EH (cell line): ENCODE results near the gene CYP2R1.
"Not testable (repeated sequence)": the region's sequence is repeated elsewhere in the genome, so short reads cannot be mapped to it uniquely, and the experiment has no call there.

ENCODE experiments used
- DNase-seq: peaks from one replicate; pipeline ENCODE4 v3.0.0-alpha.2; 2015; ENCODE audit warnings: low read depth

The CYP2R1 gene

DNA sequence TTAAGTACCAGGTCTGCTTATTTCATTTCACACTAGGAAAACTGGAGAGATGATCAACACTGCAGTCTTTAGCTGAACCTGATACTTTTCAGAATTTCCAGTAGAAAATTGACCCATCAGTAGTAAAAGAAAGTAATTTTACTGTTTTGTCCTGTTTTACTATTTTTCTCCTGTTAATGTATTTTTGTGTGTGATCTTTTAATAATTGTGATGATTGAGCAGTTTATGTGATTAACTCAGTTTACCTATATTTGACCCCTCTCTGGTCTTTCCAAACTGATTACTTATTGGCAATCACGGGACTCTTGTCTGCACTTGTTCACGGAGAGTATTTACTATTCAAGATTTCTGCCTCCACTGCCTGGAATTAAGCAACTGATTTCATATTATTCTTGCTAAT, 546 bp upstream of the CYP2R1 start:
- DNase-seq: no peak

GRCh38 chr11:14891143-14892035, 642 bp downstream of the CYP2R1 start:
- peak; percentile 85 for DNase-seq

- no peak for DNase-seq
These were observed 5.5 kb downstream of the CYP2R1 start for GRCh38 chr11:14886513-14886912.

DNA sequence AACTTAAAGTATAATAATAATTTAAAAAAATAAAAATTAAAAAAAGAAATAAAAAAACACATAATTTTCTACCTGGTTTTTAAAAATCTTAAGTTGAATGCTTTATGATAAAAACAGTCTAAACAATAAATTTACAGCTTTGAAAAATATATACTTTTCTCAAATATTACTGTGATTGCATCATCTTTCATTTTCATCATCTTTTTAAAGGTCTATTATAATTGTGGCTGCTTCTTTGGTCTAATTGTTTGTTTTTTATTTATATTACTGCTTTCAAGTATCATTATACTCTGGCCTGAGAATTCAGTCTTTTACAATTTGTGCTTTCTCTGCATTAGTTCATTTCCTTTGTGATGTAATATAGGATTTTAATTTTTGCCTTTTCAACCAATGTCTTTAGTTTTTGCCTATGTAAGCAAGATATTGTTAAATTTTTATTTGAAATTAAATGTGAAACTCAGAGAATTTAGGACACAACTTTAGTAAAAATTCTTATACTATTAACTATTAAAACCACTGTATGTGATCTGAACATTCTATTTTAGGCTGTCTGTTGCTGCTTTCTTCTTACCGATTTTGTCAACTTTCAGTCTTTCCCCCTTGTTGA, 7.3 kb downstream of the CYP2R1 start:
- no peak for DNase-seq

- DNase-seq: not testable (repeated sequence)
These were observed 8.3 kb downstream of the CYP2R1 start for GRCh38 chr11:14883683-14884082.

DNA sequence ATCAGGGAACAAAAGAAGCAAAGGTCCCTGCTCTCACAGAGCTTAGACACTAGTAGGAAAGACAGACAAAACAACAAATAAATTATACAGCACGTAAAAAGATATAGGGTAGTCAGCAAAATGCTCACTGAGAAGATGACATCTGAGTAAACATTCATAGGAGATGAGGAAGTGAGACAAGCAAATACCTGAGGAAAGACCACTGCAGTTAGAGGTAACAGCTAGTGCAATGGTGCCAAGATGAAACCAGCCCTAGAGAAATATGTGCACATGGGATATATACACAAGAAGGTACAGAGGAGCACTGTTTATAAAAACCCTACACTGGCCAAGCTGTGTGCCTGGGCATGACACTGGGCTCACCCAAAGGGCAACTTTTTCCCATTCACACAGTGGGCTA, 9.8 kb downstream of the CYP2R1 start:
- no peak for DNase-seq

DNA sequence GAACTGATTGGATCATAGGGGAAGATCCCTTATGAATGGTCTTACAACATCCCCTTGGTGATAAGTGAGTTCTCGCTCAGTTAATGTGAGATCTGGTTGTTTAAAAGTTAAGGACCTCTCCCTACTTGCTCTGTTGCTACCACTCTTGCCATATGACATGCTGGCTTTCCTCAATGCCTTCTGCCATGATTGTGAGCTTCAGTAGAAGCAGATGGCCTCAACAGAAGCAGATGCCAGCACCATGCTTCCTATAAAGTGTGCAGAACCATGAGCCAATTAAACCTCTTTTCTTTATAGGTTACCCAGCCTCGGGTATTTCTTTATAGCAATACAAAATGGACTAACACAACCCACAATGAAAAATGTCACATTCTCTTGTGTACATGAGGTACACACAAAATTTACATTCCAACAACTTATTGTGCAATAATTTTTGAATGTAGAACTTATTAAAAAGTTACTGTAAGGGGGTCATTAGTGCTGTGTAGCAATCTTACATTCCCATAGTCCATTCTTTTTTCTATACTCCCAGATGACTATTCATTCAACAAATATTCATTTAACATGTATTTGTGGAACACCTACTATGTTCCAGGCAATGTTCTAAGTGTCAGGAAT, 10.3 kb downstream of the CYP2R1 start:
- no peak for DNase-seq

- DNase-seq: no peak
These were observed 16.9 kb downstream of the CYP2R1 start for GRCh38 chr11:14875163-14875562.

DNA sequence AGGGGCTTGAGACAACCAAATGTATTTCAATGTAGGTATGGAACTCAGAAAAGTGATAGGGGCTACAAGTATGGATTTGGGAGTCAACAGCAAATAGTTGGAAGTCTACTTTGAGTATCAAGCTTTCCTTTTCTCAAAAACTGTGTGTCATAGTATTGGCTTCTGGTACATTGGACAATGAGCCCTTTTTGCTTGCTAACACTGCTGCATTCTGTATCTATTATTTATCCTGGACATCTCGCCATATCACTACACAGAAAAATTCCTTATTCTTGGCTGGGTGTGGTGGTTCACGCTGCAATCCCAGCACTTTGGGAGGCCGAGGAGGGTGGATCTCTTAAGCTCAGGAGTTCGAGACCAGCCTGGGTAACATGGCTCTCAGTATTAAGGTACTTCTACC, 18.4 kb downstream of the CYP2R1 start:
- no peak for DNase-seq

GRCh38 chr11:14872032-14872431, 20.0 kb downstream of the CYP2R1 start:
- DNase-seq: no peak

DNA sequence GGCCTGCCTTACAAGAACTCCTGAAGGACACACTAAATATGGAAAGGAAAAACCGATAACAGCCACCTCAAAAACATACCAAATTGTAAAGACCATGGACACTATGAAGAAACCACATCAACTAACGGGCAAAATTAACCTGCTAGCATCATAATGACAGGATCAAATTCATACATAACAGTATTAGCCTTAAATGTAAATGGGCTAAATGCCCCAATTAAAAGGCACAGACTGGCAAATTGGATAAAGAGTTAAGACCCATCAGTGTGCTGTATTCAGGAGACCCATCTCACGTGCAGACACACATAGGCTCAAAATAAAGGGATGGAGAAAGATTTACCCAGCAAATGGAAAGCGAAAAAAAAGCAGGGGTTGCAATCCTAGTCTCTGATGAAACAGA, 28.3 kb downstream of the CYP2R1 start:
- DNase-seq: not testable (repeated sequence)

- no peak for DNase-seq
These were observed 30.4 kb downstream of the CYP2R1 start for GRCh38 chr11:14861680-14862079.

DNA sequence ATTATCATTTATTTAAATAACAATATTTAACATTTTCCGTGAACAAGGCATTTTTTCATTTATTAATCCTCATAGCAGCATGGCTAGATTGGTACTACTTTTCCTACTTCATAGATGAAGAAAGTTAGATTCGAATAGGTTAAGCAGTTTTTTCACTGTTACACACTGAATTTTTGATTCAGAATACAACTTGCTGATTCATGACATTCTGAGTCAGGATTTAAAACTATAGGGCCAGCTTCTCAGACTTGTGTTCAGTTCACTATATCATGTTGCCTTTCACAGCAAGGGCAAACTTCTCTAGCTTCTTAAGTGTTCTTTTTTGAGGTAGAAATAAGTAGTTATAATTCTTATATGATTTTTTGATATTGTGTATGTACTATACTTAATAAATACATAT, 31.5 kb downstream of the CYP2R1 start:
- no peak for DNase-seq

GRCh38 chr11:14858404-14858803, 33.6 kb downstream of the CYP2R1 start:
- DNase-seq: no peak

DNA sequence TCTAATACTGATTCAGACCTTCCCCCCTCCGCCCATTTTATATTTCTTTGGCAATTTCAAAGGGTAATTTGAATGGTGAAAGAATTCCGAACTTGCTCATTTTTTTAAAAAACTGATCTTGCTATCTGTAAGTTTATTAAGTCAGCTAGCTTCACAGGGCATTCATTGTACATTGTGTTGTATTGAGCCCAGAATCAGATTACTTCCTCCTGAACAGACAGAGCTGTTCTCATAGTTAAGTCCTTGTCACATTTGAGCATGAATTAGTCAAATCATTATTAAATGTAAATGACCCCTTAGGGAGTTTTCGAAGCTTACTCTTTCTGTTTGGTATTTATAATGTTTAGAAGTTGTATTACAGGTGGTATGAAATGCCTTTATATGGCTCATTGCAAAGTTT, 34.4 kb downstream of the CYP2R1 start:
- DNase-seq: no peak

DNA sequence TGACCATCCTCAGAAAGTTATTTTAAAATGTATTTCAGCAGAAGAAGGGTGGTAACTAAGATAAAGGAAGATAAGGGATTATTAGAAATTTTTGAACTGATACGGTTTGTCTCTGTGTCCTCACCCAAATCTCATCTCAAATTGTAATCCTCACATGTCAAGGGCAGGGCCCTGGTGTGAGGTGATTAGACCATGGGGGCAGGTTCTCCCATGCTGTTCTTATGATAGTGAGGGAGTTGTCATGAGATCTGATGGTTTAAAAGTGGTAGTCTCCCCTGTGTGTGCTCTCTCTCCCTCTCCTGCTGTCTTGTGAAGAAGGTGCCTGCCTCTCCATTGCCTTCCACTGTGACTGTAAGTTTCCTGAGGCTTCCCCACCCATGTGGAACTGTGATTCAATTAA, 36.1 kb downstream of the CYP2R1 start:
- DNase-seq: no peak

- DNase-seq: no peak
These were observed 38.0 kb downstream of the CYP2R1 start for GRCh38 chr11:14854057-14854456.

- DNase-seq: no peak
These were observed 39.4 kb downstream of the CYP2R1 start for GRCh38 chr11:14852571-14853177.

- no peak for DNase-seq
These were observed 50.0 kb downstream of the CYP2R1 start for GRCh38 chr11:14842002-14842401.

DNA sequence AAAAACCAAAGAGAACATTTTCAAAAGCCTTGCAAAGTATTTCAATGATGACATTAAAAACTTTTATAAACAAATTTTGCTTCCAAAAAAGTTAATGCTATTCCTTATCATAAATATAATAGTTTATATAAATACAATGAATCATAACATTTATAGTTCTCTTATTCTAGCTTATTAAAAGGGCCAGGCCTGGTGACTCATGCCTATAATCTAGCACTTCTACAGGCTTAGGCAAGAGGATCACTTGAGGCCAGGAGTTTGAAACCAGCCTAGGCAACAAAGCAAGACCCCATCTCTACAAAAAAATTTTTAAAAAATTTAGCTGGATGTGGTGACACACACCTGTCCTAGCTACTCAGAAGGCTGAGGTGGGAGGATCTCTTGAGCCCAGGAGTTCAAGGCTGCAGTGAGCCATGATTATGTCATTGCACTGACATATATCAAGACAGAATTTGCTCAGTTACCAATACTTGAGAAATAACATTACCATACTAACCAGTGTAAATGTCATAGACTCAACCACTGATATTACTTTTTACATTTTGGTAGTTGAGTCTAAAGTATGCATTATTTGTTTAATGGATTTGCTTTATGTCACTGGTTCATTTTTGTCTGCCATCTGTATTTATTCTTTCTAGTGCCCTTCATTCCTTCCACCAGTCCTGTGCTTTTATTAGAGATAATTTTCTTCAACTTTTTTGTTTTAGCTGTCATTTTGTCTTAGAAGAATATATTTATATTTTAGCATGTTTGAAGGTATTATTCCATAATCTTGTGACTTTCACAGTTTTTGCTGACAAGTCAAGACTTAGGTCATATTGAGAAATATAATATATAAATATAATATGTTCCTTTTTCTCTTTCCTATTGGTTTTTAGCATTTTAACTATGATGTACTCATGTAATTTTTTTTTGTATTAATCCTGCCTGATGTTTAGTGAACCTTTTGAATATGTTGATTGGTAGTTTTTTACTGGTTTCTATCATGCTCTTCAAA, 56.2 kb downstream of the CYP2R1 start:
- no peak for DNase-seq
